ENCODE results near the gene STK39.
"Not testable (repeated sequence)": the region's sequence is repeated elsewhere in the genome, so short reads cannot be mapped to it uniquely, and the experiment has no call there.

Gene STK39

GRCh38 chr2:168081452-168081851 lies 165.9 kb downstream of the STK39 start:
- DNase-seq, result not testable (repeated sequence)

- no peak for DNase-seq
Measured at GRCh38 chr2:168079236-168079635, 168.2 kb downstream of the STK39 start.

GRCh38 chr2:168076731-168077130 lies 170.7 kb downstream of the STK39 start:
- DNase-seq, result no peak

- DNase-seq, result no peak
Measured at GRCh38 chr2:168075446-168075845, 171.9 kb downstream of the STK39 start.

- no peak for DNase-seq
Measured at GRCh38 chr2:168072626-168073303, 174.6 kb downstream of the STK39 start.

DNA sequence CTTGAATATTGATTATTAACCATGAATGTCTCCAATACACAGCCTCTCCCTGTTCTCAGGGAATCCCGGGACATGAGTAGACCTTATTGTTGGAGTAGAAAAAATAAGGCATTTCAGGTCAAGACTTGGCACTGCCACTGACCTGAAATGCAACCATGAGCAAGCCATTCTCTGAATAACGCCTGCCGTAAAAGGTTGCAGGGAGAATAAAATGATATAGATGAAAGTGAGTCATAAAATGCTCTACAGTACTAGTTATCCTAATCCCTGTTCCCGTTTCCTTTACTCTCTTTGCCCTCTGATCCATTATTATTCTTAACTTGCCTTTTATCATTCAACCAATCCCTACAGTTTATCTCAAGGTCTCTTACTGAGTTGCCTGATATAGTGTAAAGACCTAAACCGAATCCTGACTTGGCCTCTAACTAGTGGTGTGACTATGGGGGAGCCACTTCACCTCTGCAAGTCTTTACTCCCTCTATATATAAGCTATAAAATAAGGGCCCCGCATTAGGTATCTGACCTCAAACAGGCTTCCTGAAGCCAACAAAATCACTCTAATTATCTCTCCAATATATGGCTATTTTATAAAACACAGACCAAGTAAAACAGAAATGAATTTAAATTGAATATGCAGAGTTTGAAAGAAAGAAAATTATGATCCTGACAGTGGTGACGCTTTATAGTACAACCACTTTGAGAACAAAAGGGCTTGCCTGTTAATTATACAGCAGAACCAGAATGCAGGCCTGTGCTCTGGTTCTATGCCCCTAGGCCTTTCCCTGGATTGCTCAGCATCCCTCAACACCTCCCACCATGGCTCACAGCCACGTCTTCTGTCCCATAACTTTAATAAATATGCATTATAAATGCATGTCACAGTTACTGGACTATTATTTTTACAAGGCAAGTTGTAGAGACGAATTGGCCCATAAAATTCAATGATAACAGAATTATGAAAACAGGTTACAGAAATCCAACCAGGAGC lies 183.1 kb downstream of the STK39 start:
- DNase-seq, result no peak

DNA sequence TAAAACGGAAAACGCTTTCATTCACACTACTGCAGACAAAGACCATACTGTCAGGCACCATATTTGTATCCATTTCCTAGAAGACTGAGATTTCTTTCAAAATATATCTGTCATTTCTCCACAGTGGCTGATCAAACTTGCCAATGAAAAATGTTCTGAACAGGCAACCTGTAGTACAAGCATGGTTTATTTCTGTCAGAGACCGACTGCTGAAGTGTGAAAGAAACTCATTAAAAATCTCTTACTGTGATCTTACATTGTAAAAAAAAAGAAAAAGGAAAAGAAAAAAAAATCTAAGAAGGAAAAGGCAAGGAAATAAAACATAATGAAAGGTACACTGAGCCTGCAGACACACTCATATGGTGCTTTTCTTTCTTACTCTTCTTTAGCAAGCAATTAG lies 184.5 kb downstream of the STK39 start:
- DNase-seq, result no peak

- DNase-seq, result no peak
Measured at GRCh38 chr2:168062054-168062453, 185.3 kb downstream of the STK39 start.

DNA sequence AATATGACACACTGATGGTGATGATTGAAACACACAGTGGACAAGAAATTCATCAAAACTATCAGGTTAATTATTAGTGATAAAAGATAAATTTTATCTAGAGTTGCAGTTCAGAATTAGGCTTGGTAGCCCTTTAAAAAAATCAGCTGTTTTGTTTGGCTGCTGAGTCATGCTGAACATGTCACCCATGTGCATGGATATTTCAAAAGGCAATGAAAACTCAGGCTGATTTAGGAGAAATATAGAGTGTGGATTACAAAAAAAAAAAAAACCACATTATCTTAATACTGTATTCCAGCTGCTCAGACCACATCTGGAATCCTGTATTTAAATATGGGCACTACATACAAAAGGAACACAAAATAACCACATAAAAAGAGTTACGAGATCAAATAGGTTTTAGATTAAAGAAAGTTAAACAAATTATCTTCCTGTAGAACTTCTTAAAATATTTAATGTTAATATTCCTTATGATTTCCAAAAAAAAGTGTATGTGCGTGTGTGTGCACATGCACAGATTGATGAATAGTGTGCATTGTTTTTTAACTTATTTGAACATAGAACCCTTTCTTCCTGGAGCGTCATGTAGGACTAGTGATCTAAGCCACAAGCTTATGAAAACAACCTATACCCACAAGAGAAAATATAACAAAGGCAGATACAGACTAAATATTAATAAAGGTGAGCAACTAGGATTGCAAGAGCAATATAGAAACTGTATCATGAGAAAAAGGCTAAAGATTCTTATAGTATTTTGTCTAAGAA lies 186.2 kb downstream of the STK39 start:
- no peak for DNase-seq

DNA sequence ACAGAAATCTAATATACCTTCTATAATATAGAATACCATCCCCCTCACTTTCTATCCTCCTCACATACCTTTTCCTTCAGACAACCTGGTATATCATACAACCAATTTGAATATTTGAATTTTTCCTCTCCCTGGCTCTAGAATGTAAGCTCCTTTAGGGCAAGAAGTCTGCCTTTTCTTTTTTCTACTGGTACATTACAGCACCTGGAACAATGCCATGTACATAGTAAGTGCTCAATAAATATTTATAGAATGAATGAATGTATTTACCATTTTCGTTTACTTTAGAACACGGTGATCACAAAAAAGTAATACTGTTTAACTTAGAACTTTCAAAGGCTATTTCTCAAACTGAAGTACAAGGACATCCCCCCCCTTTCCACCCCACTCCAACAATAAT lies 187.6 kb downstream of the STK39 start:
- no peak for DNase-seq

DNA sequence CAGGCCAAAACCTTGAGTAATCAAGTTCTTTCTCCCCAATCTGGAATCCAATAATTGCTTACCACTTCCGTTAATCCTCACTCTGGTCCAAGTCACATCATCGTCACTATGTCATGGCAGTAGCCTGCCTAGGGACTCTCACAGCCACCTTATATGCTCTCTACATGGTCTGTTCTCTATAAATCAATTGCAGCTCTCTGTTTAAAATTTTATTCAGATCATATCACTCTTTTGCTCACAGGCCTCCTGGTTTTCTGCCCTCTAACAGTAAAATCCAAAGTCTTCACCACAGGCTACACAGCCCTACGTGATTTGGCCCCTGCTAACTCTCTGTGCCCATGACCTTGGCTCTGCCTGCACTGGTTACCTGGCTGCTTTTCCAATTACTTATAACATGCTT lies 188.7 kb downstream of the STK39 start:
- no peak for DNase-seq

DNA sequence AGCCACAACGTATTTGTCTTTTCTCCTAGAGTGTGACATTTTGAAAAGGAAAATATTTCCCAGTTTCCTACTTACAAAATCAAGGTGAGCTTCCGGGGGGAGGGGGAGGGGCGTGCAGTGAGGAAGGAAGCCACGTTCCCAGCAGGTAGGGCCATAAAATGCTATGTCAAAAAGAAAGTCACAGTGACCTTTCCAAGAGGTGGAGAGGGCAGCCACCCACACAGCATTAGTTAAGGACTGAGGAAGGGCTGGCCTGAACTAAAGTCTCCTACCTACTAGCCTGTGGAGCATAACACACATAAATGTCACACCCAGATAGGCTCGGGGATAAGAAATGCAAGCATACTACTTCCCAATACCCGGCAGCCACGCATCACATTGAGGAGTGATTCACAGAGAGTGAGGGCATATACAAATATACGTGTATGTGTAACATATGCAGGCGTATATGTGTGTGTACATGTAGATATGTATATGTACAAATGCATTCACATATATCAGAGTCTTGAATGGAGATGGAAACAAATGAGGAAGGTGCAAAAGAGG lies 191.1 kb downstream of the STK39 start:
- no peak for DNase-seq

DNA sequence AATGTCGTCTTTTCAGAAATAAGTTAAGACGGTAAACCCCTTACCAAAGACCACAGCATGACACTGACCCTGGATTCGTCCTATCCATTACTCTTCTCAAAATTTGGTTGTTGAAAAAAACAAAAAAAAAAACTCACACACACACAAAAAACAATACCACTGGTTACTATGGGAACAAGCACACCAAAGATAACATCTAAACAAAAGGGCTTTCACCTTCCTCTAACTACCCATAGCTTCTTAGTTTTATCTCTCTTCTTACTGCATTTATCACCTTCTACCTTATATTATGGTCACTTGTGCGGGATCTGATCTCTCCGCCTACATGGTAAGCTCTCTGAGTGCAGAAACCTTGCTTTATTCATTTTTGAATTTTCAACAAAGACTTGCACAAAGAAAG lies 192.7 kb downstream of the STK39 start:
- DNase-seq, result peak; percentile 4

GRCh38 chr2:168053676-168054075 lies 193.7 kb downstream of the STK39 start:
- no peak for DNase-seq

- no peak for DNase-seq
Measured at GRCh38 chr2:168052773-168053172, 194.6 kb downstream of the STK39 start.

- no peak for DNase-seq
Measured at GRCh38 chr2:168050377-168050776, 197.0 kb downstream of the STK39 start.

- no peak for DNase-seq
Measured at GRCh38 chr2:168049609-168050008, 197.8 kb downstream of the STK39 start.

- no peak for DNase-seq
Measured at GRCh38 chr2:168047091-168047690, 200.2 kb downstream of the STK39 start.

DNA sequence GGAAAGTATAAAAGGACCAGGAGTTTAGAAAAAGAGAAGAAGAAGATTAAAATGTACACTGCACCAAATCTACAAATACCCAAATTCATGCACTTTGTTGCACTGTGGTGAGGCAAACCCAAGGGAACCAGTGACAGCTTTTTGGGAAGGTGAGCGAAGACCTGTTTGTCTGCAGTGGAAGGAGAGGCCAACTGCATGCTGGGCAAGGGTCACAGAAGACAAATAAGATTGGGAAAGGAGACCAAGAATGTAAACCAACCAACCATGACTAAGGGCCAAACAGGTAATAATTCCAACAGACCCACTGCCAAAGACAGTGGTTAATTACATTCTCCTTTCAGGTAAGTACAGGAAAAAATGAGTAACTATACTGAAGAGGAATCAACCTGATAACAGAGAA lies 202.8 kb downstream of the STK39 start:
- no peak for DNase-seq

DNA sequence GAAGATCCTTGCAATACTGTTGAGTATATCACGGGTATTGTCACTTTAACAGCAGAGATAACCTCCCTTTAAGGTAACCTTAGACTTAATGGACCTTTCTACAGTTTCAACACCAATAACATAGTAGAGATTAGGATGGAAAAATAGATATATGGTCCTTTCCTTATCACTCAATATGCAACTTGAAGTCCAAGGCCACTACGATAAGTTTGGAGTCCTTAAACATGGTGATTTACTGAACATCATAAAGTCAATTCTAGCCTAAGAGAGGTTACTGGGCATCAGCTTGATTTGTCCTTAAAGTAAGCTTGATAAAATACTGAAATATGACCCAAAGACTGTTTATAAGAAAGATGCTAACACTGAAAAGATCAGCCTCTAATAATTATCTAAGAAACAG lies 203.2 kb downstream of the STK39 start:
- DNase-seq, result no peak

DNA sequence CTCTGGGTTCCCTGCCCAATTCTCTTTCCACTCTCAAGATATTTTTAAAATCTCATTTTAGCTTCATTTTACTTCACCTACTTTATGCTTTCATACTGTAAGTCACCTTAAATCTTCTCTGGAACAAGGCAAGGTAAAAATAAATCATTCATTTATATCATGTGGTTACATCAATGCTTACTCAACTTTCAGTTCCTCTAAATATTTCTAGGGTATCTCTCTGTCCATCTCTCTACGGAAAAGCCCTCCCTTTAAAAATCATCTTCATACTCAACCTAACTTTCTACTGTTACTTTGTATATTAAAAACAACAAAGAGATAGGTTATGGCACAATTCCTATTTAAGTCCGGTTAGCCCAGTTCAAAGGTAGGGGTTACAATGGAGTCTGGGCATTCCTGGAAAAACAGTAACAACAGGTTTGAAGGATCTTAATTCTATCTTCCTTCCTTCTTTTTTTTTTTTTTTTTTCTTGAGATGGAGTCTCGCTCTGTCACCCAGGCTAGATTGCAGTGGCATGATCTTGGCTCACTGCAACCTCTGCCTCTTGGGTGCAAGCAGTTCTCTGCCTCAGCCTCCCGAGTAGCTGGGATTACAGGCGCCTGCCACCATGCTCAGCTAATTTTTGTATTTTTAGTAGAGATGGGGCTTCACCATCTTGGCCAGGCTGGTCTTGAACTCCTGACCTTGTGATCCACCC lies 205.1 kb downstream of the STK39 start:
- DNase-seq, result not testable (repeated sequence)

DNA sequence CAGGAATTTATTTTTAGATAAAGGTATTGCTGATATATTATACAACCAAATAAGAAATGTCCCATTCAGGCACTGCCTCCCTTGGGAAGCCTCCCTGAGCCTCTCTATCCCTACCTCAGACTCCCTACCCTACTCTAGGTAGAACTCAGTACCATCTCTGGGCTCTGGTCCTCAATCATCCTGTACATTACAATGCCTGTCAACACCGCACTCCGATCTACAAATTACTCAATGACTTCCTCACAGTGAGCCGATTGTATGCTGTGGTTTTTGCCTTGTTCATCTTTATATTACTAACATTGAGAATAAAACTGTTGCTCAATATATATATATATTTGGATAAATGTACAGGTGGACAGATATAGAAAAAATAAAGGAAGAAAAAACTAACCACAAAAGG lies 207.5 kb downstream of the STK39 start:
- DNase-seq, result no peak
